Measurements from ENCODE around the gene ACSL6. TPM values are rescaled to one million over a fixed set of nuclear protein-coding genes. Genes with fewer than 3 reads are reported as not detected.

Gene ACSL6
- total RNA-seq, 1 experiment from 2014 or later: 4.8 TPM

DNA sequence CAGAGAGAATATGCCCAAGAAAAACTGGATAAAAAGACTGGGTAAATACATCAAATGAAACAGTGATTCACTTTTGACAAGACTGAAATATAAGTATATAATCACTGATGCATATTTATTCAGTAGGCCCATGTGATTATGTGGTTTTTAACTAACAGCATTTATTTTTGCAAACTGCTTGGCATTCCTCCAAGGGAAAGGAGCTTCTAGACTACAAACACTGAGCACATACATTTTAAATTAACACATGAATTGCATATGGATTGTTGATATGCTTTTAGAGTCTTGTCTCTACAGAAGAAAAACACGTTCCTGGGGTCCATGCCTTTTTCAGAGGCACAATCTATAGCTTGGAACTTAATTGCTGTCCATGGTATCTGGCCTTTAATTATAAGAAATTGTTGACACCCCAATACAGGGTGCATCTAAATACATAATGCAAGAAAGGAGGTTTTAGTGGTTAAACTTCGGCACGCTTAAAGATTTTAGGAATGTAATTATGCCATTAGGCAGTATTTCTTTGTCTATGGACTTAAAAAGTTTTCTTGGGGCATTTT is 59.1 kb downstream of the ACSL6 start:
- H3K36me3 Mint-ChIP-seq: no peaks in the 10 kb centered on the region
- H3K27me3 Mint-ChIP-seq (ENCODE audit: low read depth): no peaks in the 10 kb centered on the region
- TF ChIP-seq, protein P1, sequence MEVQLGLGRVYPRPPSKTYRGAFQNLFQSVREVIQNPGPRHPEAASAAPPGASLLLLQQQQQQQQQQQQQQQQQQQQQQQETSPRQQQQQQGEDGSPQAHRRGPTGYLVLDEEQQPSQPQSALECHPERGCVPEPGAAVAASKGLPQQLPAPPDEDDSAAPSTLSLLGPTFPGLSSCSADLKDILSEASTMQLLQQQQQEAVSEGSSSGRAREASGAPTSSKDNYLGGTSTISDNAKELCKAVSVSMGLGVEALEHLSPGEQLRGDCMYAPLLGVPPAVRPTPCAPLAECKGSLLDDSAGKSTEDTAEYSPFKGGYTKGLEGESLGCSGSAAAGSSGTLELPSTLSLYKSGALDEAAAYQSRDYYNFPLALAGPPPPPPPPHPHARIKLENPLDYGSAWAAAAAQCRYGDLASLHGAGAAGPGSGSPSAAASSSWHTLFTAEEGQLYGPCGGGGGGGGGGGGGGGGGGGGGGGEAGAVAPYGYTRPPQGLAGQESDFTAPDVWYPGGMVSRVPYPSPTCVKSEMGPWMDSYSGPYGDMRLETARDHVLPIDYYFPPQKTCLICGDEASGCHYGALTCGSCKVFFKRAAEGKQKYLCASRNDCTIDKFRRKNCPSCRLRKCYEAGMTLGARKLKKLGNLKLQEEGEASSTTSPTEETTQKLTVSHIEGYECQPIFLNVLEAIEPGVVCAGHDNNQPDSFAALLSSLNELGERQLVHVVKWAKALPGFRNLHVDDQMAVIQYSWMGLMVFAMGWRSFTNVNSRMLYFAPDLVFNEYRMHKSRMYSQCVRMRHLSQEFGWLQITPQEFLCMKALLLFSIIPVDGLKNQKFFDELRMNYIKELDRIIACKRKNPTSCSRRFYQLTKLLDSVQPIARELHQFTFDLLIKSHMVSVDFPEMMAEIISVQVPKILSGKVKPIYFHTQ (CRISPR knock-in tag; IDR thresholded peaks at IDR 0.05): no peak
- TF ChIP-seq, protein P2, sequence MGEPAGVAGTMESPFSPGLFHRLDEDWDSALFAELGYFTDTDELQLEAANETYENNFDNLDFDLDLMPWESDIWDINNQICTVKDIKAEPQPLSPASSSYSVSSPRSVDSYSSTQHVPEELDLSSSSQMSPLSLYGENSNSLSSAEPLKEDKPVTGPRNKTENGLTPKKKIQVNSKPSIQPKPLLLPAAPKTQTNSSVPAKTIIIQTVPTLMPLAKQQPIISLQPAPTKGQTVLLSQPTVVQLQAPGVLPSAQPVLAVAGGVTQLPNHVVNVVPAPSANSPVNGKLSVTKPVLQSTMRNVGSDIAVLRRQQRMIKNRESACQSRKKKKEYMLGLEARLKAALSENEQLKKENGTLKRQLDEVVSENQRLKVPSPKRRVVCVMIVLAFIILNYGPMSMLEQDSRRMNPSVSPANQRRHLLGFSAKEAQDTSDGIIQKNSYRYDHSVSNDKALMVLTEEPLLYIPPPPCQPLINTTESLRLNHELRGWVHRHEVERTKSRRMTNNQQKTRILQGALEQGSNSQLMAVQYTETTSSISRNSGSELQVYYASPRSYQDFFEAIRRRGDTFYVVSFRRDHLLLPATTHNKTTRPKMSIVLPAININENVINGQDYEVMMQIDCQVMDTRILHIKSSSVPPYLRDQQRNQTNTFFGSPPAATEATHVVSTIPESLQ (CRISPR knock-in tag; IDR thresholded peaks at IDR 0.05): no peak
- no peak for TF ChIP-seq IRF2 (CRISPR knock-in tag; IDR thresholded peaks at IDR 0.05; ENCODE audit: borderline replicate concordance, low read depth)
- TF ChIP-seq, protein P3, sequence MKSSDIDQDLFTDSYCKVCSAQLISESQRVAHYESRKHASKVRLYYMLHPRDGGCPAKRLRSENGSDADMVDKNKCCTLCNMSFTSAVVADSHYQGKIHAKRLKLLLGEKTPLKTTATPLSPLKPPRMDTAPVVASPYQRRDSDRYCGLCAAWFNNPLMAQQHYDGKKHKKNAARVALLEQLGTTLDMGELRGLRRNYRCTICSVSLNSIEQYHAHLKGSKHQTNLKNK (CRISPR knock-in tag; IDR thresholded peaks at IDR 0.05): no peak
- no peak for TF ChIP-seq ZBTB21 (CRISPR knock-in tag; IDR thresholded peaks at IDR 0.05; ENCODE audit: borderline replicate concordance)
- TF ChIP-seq, protein P4, sequence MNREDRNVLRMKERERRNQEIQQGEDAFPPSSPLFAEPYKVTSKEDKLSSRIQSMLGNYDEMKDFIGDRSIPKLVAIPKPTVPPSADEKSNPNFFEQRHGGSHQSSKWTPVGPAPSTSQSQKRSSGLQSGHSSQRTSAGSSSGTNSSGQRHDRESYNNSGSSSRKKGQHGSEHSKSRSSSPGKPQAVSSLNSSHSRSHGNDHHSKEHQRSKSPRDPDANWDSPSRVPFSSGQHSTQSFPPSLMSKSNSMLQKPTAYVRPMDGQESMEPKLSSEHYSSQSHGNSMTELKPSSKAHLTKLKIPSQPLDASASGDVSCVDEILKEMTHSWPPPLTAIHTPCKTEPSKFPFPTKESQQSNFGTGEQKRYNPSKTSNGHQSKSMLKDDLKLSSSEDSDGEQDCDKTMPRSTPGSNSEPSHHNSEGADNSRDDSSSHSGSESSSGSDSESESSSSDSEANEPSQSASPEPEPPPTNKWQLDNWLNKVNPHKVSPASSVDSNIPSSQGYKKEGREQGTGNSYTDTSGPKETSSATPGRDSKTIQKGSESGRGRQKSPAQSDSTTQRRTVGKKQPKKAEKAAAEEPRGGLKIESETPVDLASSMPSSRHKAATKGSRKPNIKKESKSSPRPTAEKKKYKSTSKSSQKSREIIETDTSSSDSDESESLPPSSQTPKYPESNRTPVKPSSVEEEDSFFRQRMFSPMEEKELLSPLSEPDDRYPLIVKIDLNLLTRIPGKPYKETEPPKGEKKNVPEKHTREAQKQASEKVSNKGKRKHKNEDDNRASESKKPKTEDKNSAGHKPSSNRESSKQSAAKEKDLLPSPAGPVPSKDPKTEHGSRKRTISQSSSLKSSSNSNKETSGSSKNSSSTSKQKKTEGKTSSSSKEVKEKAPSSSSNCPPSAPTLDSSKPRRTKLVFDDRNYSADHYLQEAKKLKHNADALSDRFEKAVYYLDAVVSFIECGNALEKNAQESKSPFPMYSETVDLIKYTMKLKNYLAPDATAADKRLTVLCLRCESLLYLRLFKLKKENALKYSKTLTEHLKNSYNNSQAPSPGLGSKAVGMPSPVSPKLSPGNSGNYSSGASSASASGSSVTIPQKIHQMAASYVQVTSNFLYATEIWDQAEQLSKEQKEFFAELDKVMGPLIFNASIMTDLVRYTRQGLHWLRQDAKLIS (CRISPR knock-in tag; IDR thresholded peaks at IDR 0.05; ENCODE audit: borderline replicate concordance): no peak
- TF ChIP-seq ETV6 (CRISPR knock-in tag; IDR thresholded peaks at IDR 0.05): no peak
- no peak for TF ChIP-seq CREB1 (CRISPR knock-in tag; IDR thresholded peaks at IDR 0.05)
- TF ChIP-seq, protein P5, sequence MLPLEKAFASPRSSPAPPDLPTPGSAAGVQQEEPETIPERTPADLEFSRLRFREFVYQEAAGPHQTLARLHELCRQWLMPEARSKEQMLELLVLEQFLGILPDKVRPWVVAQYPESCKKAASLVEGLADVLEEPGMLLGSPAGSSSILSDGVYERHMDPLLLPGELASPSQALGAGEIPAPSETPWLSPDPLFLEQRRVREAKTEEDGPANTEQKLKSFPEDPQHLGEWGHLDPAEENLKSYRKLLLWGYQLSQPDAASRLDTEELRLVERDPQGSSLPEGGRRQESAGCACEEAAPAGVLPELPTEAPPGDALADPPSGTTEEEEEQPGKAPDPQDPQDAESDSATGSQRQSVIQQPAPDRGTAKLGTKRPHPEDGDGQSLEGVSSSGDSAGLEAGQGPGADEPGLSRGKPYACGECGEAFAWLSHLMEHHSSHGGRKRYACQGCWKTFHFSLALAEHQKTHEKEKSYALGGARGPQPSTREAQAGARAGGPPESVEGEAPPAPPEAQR (CRISPR knock-in tag; IDR thresholded peaks at IDR 0.05): no peak
- TF ChIP-seq NFYB (CRISPR knock-in tag; conservative IDR thresholded peaks at IDR 0.05; ENCODE audit: low read depth): no peak
- no peak for TF ChIP-seq ELF4 (CRISPR knock-in tag; IDR thresholded peaks at IDR 0.05; ENCODE audit: low read depth)
- TF ChIP-seq, protein P6, sequence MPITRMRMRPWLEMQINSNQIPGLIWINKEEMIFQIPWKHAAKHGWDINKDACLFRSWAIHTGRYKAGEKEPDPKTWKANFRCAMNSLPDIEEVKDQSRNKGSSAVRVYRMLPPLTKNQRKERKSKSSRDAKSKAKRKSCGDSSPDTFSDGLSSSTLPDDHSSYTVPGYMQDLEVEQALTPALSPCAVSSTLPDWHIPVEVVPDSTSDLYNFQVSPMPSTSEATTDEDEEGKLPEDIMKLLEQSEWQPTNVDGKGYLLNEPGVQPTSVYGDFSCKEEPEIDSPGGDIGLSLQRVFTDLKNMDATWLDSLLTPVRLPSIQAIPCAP (CRISPR knock-in tag; IDR thresholded peaks at IDR 0.05): no peak
- TF ChIP-seq FOXJ3 (CRISPR knock-in tag; IDR thresholded peaks at IDR 0.05; ENCODE audit: borderline replicate concordance): no peak
- no peak for TF ChIP-seq CREM (CRISPR knock-in tag; IDR thresholded peaks at IDR 0.05)
- no peak for TF ChIP-seq NR1H2 (CRISPR knock-in tag; IDR thresholded peaks at IDR 0.05)
- no peak for TF ChIP-seq TEAD1 (CRISPR knock-in tag; IDR thresholded peaks at IDR 0.05)
- no peak for TF ChIP-seq NR3C1 (CRISPR knock-in tag; conservative IDR thresholded peaks at IDR 0.05; ENCODE audit: low read depth)
- TF ChIP-seq SOX15 (CRISPR knock-in tag; IDR thresholded peaks at IDR 0.05): no peak
- TF ChIP-seq, protein P7, sequence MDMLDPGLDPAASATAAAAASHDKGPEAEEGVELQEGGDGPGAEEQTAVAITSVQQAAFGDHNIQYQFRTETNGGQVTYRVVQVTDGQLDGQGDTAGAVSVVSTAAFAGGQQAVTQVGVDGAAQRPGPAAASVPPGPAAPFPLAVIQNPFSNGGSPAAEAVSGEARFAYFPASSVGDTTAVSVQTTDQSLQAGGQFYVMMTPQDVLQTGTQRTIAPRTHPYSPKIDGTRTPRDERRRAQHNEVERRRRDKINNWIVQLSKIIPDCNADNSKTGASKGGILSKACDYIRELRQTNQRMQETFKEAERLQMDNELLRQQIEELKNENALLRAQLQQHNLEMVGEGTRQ (CRISPR knock-in tag; IDR thresholded peaks at IDR 0.05): no peak
- CTCF ChIA-PET: no interaction called here
- DNase-seq (ENCODE audit: low spot score) (no peak), ATAC-seq (no peak)
- no peaks in the 10 kb centered on the region for H3K4me1 Mint-ChIP-seq
- no peaks in the 10 kb centered on the region for H3K9me3 Mint-ChIP-seq
- POLR2A ChIA-PET: no interaction called here
- H3K27ac Mint-ChIP-seq: no peak overlapping the region
- H3K4me3 Mint-ChIP-seq: no peak overlapping the region
